ENCODE results near the gene ANKRD52.
A peak's percentile ranks its signal among the peaks of the same experiment; 100 is the strongest.
"Not testable (repeated sequence)": the region's sequence is repeated elsewhere in the genome, so short reads cannot be mapped to it uniquely, and the experiment has no call there.

ANKRD52 gene

DNA sequence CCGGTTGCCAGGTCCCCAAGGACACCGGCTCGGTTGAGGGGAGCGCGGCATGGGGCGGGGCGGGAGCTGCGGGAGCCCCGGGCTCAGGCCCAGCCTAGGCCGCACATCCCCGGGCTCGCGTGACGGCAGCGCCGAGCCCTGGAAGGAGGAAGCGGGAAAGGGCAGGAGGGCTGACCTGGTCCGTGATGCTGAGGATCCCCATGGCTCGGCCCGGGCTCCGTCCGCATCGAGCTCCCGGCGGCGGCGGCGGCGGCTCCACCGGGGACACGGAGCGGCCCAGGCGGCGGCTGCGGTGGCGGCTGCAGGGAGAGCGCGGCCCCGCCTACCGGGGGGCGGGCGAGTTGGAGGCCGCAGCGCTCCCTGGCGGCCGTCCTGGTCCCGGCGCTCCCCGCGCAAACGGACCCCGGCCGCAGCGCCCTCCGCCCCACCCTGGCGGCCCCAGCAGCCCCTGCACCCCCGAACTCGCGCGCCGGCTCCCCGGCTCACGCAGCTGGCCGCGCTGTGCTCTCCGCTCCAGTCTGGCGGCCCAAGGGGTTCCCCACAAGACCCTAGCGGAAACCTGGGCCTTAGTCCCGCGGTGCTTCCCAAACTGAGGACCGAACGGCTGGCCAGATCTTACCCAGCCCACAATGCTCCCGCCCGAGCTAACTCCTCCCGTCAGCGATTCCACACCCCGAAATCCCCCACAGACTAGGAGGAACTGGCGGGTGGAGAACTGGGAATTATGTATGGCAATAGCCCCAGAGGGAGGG, at the start of gene ANKRD52:
ANKRD52 (minus strand) TSS at position 317 of the 752 bp plus-strand sequence; CDS start at position 202, 115 bp downstream.
- peak; percentile 78 for DNase-seq

GRCh38 chr12:56307221-56307965, 49.2 kb upstream of the ANKRD52 start:
- no peak for DNase-seq

- no peak for DNase-seq
Observed at GRCh38 chr12:56304872-56305590, 46.8 kb upstream of the ANKRD52 start.

DNA sequence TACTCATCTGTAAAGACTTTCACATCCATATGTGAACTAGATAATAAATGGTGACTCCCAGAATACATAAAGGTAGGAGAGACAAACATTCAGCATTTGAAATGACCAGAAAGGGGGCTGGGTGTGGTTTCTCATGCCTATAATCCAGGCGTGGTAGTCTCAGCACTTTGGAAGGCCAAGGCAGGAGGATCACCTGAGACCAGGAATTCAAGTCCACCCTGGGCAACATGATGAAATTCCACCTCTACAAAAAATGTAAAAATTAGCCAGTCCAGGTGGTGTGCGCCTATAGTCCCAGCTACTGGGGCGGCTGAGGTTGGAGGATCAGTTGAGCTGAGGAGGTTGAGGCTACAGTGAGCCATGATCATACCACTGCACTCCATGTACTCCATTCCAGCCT, 46.1 kb upstream of the ANKRD52 start:
- no peak for DNase-seq

DNA sequence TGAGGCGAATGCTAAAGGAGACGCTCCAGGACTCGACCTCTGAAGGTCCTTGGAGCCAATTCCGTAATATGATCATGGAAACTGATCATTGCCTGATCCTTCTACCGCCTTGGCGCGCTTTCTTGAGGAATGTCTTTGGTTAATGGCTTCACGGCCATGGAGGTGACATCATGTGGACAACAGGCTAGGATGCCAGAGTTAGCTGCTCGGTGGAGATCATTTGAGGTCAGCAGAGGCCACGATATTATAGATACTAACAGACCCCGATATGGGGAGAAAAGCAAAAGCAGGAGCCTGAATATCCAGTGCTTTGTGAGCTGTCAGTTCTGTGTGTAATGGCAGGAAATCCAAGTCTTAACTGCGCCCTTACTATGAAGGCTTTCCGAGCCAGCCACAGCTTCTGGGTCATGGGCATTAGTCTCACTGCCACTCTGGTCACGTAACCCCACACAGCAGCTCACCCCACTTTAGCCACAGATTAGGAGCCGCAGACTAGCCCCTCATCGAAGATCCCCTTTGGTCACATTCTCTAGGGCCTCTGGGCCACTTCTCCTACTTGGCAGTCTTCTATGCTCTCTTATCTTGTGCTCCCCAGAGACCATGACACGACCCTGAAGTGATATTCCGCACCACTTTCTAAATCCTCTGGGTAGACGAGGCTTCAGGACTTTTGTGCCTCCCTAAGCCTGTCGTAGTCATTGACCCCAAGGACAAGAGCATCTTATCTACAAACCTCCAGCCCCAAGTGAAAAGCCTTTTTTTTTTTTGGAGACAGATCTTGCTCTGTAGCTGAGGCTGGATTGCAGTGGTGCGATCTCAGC, 42.7 kb upstream of the ANKRD52 start:
- DNase-seq, result no peak

DNA sequence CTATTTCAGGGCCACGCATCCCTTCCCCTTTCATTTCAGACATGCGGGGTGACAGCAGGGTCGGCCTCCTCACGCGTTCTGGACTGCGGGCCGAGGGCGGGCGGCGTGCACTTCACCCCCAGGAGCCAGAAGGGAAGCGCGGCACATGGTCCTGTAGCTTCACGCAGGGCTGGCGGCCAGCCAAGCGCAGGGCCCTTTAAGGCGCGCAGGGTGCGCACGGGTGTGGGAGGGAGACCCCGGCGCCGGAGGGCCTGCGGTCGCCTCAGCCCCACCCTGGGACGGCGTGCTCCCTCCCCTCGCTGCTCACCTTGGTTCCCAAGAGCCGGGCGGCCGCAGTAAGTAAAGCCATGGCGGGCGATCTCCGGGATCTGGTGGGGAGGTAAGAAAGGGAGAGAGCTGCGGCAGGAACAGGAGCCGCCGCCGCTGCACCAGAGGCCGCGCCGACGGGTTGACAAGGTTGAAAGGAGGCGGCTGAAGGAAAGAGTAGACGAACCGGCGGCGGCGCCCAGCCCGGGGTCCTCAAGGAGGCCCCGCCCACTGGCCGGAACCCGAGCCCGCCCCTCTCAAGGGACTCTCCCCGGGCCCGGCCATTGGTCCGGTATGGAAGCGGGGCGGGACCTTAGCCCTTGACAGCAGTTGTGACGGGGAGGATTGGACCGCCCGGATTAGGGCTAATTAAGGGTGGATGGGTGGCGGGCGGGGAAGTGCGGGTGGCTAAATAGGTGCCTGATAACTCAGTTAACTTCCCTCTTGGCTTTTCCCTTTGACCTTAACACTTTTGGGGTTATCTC, 41.9 kb upstream of the ANKRD52 start, which contains the start of gene CS:
CS (minus strand) TSS at position 478 of the 791 bp plus-strand sequence; CDS start at position 349, 129 bp downstream.
- peak; percentile 100 for DNase-seq

DNA sequence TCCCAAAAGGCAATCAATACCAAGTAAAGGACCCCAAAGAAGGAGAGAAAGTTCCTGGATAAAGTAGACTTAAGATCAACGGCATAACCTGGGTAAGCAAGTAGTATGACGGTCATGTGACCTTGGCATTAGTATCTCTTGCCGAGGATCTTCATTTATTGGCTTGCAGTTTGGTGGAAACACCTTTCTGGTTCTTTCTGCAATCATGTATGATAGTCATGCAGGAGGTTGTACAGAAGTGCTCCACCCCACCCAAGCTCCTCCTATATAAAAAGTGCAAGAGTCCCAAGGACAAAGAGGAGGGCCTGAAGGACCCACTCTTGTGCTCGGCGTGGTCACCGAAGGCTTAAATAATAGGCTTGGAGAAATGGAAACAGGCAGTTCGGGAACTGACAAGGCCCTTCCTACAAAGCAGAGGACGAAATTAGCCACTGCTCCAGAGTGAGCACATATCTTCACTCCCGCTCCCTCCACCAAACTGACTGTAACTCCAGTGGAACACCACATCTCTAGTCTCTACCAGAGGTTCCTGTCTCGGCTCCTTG, 41.2 kb upstream of the ANKRD52 start:
- DNase-seq, result peak; percentile 55

- no peak for DNase-seq
Observed at GRCh38 chr12:56298828-56299227, 40.6 kb upstream of the ANKRD52 start.

DNA sequence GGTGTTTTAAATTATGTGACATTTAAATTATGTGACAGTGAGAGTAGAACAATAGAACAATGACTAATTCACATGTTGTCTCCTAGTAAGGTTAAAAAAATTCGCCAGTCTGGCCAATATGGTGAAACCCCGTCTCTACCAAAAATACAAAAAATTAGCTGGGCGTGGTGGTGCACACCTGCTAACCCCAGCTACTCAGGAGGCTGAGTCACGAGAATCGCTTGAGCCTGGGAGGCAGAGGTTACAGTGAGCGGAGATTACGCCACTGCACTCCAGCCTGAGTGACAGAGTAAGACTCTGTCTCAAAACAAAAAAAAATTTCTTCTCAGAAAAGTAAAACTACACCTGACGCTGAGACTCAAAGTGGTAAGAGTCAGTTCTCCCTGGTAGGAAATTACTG, 39.2 kb upstream of the ANKRD52 start:
- no peak for DNase-seq

- DNase-seq, result no peak
Observed at GRCh38 chr12:56296295-56296694, 38.1 kb upstream of the ANKRD52 start.

GRCh38 chr12:56293795-56294194, 35.6 kb upstream of the ANKRD52 start:
- no peak for DNase-seq

GRCh38 chr12:56288705-56289387, 30.7 kb upstream of the ANKRD52 start:
- DNase-seq, result no peak

DNA sequence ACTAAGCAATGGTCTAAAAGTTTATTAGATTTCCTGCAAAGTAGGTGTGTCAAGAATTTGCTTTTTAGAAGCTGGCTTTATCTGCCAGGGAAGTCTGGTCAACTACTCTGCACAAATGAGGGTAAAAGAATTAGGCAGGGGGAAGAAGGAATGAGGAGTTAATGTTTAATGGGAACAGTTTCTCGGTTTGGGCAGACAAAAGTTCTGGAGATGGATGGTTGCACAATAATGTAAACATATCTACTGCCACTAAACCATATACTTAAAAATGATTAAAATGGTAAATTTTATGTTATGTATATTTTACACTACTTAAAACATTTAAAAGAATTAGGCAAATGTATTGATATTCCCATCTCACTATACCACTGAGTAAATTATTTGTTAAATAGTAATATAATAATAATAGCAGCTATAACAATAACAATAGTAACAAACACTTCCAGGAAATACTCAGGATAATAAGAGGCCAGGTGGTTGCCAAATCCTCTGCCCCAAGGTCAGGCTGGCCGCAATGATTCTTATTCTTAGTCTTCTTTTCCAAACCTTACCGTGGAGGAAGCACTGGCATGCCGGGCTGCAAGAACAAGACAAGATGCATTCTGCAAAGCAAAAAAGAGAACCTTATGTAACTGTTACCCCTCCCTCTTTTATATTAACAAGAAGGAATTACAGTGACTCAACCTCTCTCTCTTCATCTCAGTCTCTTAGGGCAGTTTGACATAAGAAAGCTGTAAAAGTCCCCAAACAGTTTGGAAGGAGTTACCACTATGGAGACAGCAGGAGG, 28.1 kb upstream of the ANKRD52 start:
- no peak for DNase-seq

DNA sequence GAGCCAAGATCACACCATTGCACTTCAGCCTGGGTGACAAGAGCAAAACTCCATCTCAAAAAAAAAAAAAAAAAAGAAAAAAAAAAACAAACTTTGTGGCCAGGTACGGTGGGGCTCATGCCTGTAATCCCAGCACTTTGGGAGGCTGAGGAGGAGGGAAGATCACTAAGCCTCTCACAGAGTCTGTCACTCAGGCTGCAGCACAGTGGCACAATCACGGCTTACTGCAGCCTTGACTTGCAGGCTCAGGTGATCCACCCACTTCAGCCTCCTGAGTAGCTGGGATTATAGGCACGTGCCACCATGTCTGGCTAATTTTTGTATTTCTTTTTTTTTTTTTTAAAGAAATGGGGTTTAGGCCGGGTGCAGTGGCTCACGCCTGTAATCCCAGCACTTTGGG, 26.1 kb upstream of the ANKRD52 start:
- DNase-seq, result not testable (repeated sequence)

DNA sequence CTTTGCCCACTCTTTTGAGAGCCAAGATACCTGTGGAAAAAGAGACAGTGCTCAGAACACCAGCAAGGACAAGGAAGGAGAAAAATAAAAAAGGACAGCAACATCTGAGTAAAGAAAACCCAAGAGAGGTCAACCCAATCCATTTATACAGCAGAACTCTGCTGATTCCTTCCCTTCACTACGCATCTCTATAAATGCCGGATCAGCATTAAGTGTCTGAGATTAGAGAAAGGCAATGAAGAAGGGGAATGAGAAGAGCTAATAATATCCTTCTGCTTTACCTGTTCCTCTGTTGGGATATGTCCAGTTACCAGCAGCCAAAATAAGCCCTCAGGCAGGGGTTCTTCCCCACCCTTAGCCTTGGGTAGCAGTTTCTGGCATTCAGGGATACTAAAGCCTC, 24.4 kb upstream of the ANKRD52 start:
- no peak for DNase-seq

GRCh38 chr12:56282030-56282429, 23.8 kb upstream of the ANKRD52 start:
- DNase-seq, result no peak

- no peak for DNase-seq
Observed at GRCh38 chr12:56280849-56281248, 22.7 kb upstream of the ANKRD52 start.

DNA sequence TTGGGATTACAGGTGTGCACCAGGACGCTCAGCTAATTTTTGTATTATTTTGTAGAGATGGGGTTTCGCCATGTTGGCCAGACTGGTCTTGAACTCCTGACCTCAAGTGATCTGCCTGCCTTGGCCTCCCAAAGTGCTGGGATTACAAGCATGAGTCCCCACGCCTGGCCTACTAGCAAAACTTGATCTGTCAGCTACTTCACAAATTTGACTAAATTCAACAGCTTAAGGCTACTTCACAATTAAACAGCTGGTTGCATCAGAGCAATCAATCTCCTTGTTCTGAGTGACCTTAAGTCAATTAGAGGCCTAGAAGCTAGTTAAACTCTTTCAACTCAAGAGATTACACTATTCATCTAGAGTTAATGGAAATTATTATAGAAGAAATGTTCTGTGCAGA, 20.7 kb upstream of the ANKRD52 start:
- DNase-seq, result no peak

- no peak for DNase-seq
Observed at GRCh38 chr12:56274299-56274698, 16.1 kb upstream of the ANKRD52 start.

GRCh38 chr12:56272468-56272867, 14.3 kb upstream of the ANKRD52 start:
- not testable (repeated sequence) for DNase-seq
